HG03342 (cell line): ENCODE results near the gene WNT2.
A peak's percentile ranks its signal among the peaks of the same experiment; 100 is the strongest.
"Not testable (repeated sequence)": the region's sequence is repeated elsewhere in the genome, so short reads cannot be mapped to it uniquely, and the experiment has no call there.

Experiments
- ATAC-seq: cut with Tn5 transposase; IDR thresholded peaks from one replicate; pipeline ENCODE4 v1.9.1; 2021; ENCODE audit warnings: mild to moderate bottlenecking, moderate library complexity; ENCODE audit not compliant: unreplicated experiment

WNT2 gene

GRCh38 chr7:117270371-117270770 lies 52.5 kb downstream of the WNT2 start:
- no peak for ATAC-seq

GRCh38 chr7:117269886-117270285 lies 53.0 kb downstream of the WNT2 start:
- no peak for ATAC-seq

GRCh38 chr7:117269417-117269816 lies 53.4 kb downstream of the WNT2 start:
- ATAC-seq, result no peak

GRCh38 chr7:117264716-117265115 lies 58.1 kb downstream of the WNT2 start:
- ATAC-seq, result no peak

- no peak for ATAC-seq
These were observed 60.3 kb downstream of the WNT2 start for GRCh38 chr7:117262546-117262945.

- ATAC-seq, result no peak
These were observed 63.2 kb downstream of the WNT2 start for GRCh38 chr7:117259615-117260014.

- no peak for ATAC-seq
These were observed 71.2 kb downstream of the WNT2 start for GRCh38 chr7:117251687-117252086.

GRCh38 chr7:117250801-117251200 lies 72.1 kb downstream of the WNT2 start:
- ATAC-seq, result no peak

- ATAC-seq, result no peak
These were observed 72.6 kb downstream of the WNT2 start for GRCh38 chr7:117250245-117250644.

GRCh38 chr7:117249696-117250095 lies 73.2 kb downstream of the WNT2 start:
- ATAC-seq, result no peak

- no peak for ATAC-seq
These were observed 74.0 kb downstream of the WNT2 start for GRCh38 chr7:117248829-117249228.

- no peak for ATAC-seq
These were observed 75.0 kb downstream of the WNT2 start for GRCh38 chr7:117247809-117248208.

- ATAC-seq, result not testable (repeated sequence)
These were observed 77.2 kb downstream of the WNT2 start for GRCh38 chr7:117245703-117246102.

GRCh38 chr7:117243390-117243789 lies 79.5 kb downstream of the WNT2 start:
- ATAC-seq, result no peak

GRCh38 chr7:117241088-117241487 lies 81.8 kb downstream of the WNT2 start:
- no peak for ATAC-seq

GRCh38 chr7:117238937-117239336 lies 83.9 kb downstream of the WNT2 start:
- ATAC-seq, result no peak

GRCh38 chr7:117238472-117238871 lies 84.4 kb downstream of the WNT2 start:
- ATAC-seq, result no peak

GRCh38 chr7:117237646-117238045 lies 85.2 kb downstream of the WNT2 start:
- peak; percentile 48 for ATAC-seq

GRCh38 chr7:117231047-117231359 lies 91.9 kb downstream of the WNT2 start:
- no peak for ATAC-seq

GRCh38 chr7:117230276-117231046 lies 92.4 kb downstream of the WNT2 start:
- peak; percentile 63 for ATAC-seq

GRCh38 chr7:117229350-117229749 lies 93.5 kb downstream of the WNT2 start:
- no peak for ATAC-seq

GRCh38 chr7:117227091-117227490 lies 95.8 kb downstream of the WNT2 start:
- ATAC-seq, result no peak

- no peak for ATAC-seq
These were observed 97.3 kb downstream of the WNT2 start for GRCh38 chr7:117225536-117225935.
